ENCODE results near the gene FAM53B.

Gene FAM53B

GRCh38 chr10:124707551-124707950 is 36.6 kb downstream of the FAM53B start:
- no peak overlapping the region for H3K4me3 ChIP-seq (ENCODE audit: low read length)
- no peak for TF ChIP-seq CTCF (conservative IDR thresholded peaks at IDR 0.05; ENCODE audit: low read length)
- no peak for DNase-seq (ENCODE audit: low read depth)

GRCh38 chr10:124707144-124707467 is 37.1 kb downstream of the FAM53B start:
- TF ChIP-seq CTCF (conservative IDR thresholded peaks at IDR 0.05; ENCODE audit: low read length), result no peak
- H3K4me3 ChIP-seq (ENCODE audit: low read length), result no peak overlapping the region
- DNase-seq (ENCODE audit: low read depth), result no peak

GRCh38 chr10:124706462-124707143 is 37.6 kb downstream of the FAM53B start:
- no peak for TF ChIP-seq CTCF (conservative IDR thresholded peaks at IDR 0.05; ENCODE audit: low read length)
- DNase-seq (ENCODE audit: low read depth), result no peak
- H3K4me3 ChIP-seq (ENCODE audit: low read length), result no peak overlapping the region

GRCh38 chr10:124705817-124706461 is 38.2 kb downstream of the FAM53B start:
- DNase-seq (ENCODE audit: low read depth), result no peak
- no peak for TF ChIP-seq CTCF (conservative IDR thresholded peaks at IDR 0.05; ENCODE audit: low read length)
- no peak overlapping the region for H3K4me3 ChIP-seq (ENCODE audit: low read length)

- DNase-seq (ENCODE audit: low read depth), result no peak
- H3K4me3 ChIP-seq (ENCODE audit: low read length), result no peak overlapping the region
- no peak for TF ChIP-seq CTCF (conservative IDR thresholded peaks at IDR 0.05; ENCODE audit: low read length)
Measured at GRCh38 chr10:124705381-124705740, 38.8 kb downstream of the FAM53B start.

GRCh38 chr10:124704428-124705380 is 39.5 kb downstream of the FAM53B start:
- no peak overlapping the region for H3K4me3 ChIP-seq (ENCODE audit: low read length)
- DNase-seq (ENCODE audit: low read depth), result no peak
- no peak for TF ChIP-seq CTCF (conservative IDR thresholded peaks at IDR 0.05; ENCODE audit: low read length)
